Activated CD8-positive, alpha-beta memory T cell treated with anti-CD3 and anti-CD28 coated beads for 4 hours (primary cell): Measurements from ENCODE around the gene HNRNPK.
"Not testable (repeated sequence)": the region's sequence is repeated elsewhere in the genome, so short reads cannot be mapped to it uniquely, and the experiment has no call there.

Source experiments
- DNase-seq, 2 donors: peaks; one replicate each; pipeline ENCODE4 v3.0.0-alpha.2; 2020; ENCODE audit warnings: low read depth in 2 of 2

The HNRNPK gene

DNA sequence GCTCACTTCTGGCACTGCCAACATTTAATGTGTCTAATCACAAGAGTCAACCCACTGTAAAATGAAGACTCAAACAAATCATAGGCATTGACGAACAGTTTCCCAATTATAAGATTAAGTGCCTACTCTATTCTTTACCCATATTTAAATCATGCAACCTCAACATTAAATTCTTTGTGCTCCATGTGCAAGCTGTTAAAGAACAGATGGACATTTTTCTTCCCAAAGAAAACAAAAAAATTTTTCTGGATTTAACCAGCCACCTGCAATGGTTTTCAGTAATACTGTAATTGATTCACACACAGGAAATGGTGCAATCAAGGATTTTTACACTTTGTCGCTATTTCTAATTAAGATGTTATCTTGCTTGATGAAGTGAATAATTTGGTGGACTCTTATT, 3.6 kb downstream of the HNRNPK start:
- DNase-seq = no peak

DNA sequence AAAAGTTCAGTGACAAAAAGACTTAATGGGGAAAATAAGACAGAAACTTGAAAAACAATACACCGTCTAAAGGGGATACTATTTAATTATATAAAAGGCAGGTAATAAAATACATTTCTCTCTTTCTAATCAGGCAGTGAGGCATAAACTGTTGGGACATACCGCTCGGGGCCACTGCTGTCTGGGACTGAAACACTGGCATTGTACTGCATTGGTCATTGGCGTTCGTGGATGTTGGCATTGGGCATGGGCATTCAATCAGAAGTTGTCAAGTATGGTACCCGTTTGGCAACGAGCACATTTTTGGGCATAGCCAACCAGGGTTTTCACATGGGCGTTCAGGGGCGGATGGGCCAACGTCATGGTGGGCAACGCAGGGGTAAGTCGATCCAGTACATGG, 4.7 kb downstream of the HNRNPK start:
- DNase-seq = no peak

GRCh38 chr9:83972286-83972685, 7.7 kb downstream of the HNRNPK start:
- no peak for DNase-seq

DNA sequence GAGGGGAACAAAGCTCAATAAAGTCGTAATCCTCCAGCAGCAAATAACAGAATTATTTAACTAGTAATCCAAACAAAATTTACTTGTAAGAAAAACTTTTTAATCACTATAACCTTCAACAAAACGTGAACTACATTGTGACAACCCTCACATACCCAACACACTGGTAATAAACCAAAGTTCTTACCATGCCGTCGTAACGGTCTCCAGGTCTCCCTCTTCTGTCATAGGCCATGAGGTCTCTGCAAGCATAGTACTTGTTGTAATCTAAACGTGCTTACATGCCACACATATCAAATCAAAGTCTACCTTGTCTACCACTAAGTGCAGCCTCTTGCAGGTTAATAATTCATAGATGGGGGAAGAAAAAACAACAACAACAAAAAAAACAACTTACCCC, 8.5 kb downstream of the HNRNPK start:
- no peak for DNase-seq

- DNase-seq = no peak
Measured at GRCh38 chr9:83969602-83970001, 10.4 kb downstream of the HNRNPK start.

GRCh38 chr9:83967073-83967472, 12.9 kb downstream of the HNRNPK start:
- no peak for DNase-seq

DNA sequence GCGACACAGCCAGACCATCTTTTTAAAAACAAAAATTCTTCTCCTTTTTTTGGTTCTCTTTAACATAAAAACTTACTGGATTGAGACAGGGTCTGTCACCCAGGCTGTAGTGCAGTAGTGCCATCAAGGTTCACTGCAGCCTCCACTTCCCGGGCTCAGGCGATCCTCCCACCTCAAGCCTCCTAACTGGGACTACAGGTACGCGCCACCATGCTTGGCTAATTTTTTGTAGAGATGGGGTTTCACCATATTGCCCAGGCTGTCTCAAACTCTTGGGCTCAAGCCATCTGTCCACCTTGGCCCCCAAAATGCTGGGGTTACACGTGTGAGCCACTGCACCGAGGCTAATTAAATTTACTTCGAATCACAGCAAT, 13.8 kb downstream of the HNRNPK start:
- DNase-seq = no peak

GRCh38 chr9:83965350-83966208, 14.4 kb downstream of the HNRNPK start:
- no peak for DNase-seq

DNA sequence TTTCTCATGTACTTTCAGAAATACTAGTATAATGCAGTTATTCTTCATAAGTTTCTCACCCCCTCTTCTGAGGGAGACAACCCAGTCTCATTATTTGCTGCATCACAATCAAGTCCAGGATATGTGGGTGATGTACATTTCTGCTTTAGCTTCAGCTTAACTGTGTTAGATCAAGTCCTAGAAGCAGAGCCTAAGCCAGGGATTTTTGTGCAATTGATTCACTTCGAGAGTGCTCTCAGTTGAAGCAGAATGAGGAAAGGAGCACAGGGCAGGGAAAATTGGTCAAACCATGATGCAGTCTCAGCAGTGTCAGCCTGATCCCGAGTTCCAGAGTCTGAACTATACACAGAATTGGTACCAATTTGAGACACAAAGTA, 15.1 kb downstream of the HNRNPK start:
- DNase-seq = no peak

- DNase-seq = no peak
Measured at GRCh38 chr9:83962165-83962564, 17.9 kb downstream of the HNRNPK start.

DNA sequence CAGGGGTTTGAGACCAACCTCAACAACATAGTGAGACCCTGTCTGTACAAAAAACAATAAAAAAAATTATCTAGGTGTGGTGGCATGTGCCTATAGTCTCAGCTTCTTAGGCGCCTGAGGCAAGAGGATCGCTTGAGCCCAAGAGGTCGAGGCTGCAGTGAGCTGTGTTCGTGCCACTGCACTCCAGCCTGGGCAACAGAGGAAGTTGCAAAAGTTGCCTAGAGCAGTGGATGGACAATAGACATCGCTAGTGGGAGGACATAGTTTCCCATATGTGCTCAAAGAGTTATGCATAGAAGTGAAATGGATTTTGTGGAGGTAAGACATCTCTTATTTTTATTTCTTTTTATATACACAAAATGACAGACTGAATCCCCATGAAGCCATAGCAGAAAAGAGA, 19.0 kb downstream of the HNRNPK start:
- DNase-seq = no peak

- no peak for DNase-seq
Measured at GRCh38 chr9:83959061-83959460, 21.0 kb downstream of the HNRNPK start.

DNA sequence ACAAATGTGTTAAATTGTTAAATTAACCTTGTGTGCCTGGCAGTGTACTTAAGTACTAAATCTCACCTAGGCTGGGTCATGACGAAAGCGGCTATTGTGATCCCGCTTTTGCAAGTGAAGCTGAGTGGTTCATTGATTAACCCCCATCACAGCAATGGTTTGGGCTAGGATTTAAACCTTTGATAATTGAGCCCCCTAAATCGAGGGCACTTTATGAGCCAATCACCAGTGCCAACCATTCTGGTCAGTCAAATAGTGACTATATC, 22.8 kb downstream of the HNRNPK start:
- no peak for DNase-seq

DNA sequence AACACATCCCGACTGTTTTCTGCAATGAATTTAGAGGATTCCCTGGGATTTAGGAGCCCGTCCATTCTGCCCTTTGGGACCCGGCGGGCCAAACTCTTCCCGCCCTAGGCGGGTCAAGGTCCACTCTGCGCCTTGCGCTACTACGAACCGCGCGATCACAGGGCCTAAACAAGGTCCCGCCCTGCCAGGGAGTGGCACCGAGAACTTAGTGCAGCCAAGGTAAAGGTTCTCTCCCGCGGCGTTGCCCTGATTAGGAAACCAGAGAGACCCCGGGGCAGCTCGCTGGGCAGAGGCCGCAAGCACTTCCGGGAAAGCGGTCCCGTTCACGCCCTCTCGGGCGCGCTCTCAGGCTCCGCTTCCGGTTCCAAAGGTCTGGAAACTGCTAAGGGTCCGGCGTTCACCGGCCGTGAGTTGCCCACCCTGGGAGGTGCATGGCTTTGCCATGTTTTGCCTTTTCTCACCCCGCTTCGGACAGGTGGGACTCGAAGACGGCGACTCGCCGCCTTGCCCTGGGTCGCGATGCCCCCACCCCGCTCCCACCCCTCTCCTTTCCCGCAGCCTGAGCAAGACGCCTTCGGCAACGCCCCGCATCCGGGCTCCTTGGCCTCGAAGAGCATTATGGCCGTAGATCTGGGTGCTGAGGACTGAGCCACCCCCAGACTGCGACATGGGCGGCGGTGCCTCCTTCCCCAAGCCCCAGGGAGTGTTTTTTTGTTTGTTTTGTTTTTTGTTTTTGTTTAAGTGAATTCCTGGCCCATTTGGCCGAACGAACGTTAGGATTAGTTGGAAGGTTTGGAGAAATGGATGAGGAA, 23.4 kb downstream of the HNRNPK start:
- peak in 1 of 2 donors; percentile 32 for DNase-seq

GRCh38 chr9:83956086-83956435, 24.0 kb downstream of the HNRNPK start:
- no peak for DNase-seq

DNA sequence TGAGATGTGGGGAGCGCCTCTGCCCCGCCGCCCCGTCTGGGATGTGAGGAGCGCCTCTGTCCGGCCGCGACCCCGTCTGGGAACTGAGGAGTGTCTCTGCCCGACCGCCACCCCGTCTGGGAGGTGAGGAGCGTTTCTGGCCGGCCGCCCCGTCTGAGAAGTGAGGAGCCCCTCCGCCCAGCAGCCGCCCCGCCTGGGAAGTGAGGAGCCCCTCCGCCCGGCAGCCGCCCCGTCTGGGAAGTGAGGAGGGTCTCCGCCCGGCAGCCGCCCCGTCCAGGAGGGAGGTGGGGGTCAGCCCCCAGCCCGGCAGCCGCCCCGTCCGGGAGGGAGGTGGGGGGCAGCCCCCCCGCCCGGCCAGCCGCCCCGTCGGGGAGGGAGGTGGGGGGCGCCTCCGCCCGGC, 31.9 kb downstream of the HNRNPK start:
- DNase-seq = not testable (repeated sequence)

DNA sequence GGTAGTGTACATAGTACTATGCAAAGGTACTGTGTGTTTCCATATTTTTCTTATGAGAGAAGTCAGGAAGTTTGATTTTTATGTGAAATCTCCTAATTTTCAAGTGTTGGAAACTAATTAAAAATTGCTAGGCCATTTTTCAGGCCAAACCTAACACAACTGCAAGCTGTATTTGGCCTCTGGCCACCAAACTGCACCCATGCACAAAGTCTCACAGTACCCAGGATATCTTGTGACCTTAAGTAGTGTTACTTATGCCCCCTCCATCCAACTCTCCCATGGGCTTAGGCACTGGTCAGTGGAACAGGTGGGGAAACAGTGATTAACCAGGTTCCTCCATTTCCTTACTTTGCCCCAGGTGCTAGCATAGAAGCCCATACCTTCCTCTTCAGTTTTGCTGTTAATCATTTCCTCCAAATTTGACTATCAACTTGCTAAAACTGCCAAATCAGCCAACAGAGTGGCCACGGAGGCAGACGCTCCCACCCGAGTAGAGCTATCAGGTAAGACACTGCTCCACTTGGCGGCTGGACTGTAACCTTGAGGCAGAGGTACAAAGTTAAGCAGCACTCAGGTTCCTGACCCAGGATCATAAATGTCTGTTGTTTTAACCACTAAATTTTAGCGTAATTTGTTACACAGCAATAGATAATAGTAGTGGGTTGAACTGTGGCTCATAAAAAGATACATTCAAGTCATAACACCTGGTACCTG, 39.3 kb downstream of the HNRNPK start:
- no peak for DNase-seq

- DNase-seq = no peak
Measured at GRCh38 chr9:83937861-83938455, 42.1 kb downstream of the HNRNPK start.

GRCh38 chr9:83936523-83936922, 43.5 kb downstream of the HNRNPK start:
- no peak for DNase-seq

- DNase-seq = no peak
Measured at GRCh38 chr9:83935276-83935935, 44.6 kb downstream of the HNRNPK start.

DNA sequence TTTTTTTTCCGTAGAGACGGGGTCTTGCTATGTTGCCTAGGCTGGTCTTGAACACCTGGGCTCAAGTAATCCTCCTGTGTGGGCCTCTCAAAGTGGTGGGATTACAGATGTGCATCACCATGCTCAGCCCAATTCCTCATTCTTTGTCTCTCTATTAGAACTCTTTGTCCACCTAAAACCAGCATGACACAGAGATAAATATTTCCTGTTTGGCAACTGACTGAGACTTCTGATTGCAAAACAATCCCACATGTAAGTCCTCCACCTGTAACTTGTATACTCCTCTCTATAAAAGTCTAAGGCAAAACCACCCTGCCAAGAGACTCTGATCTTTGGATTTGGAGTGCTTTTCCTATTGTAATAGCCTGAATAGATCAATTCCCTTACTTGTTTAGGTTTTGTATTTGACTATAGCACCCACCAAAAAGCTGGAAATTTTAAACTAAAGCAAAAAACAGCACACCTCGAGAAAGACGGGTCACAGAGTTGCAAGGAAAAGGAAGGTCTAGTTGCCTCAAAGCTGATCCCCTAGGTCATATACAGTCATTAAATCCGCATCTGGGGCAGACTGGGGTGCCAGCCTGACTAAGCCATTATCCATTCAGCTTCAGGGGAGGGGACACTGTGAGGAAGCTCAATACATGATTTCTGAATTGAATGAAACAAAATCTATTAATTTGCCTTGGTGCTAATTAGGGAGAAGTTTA, 45.3 kb downstream of the HNRNPK start:
- no peak for DNase-seq
